Fibroblast of lung (primary cell): ENCODE results near the gene HOXA7. TPM values are rescaled to one million over a fixed set of nuclear protein-coding genes. Genes with fewer than 3 reads are reported as not detected.

Experiments
- DNase-seq, 2 donors: peaks; one replicate each; pipeline versions ENCODE4 v3.0.0 to v3.0.0-alpha.2; 2010; ENCODE audit warnings: low read depth in 2 of 2
- H2AFZ ChIP-seq: 2 replicates; pipeline ENCODE4 v1.5.1; 2012; ENCODE audit warnings: low read length, control low read depth, inconsistent platforms
- H3K27ac ChIP-seq: 2 replicates; pipeline ENCODE4 v1.5.1; 2011; ENCODE audit warnings: low read length, control low read depth; ENCODE audit not compliant: insufficient read depth
- H3K27me3 ChIP-seq: 2 replicates; pipeline ENCODE4 v1.5.1; 2011; ENCODE audit warnings: mild to moderate bottlenecking, low read length; ENCODE audit not compliant: control insufficient read depth, insufficient read depth
- H3K36me3 ChIP-seq: 2 replicates; pipeline ENCODE4 v1.5.1; 2011; ENCODE audit warnings: low read length; ENCODE audit not compliant: control insufficient read depth, insufficient read depth
- H3K4me1 ChIP-seq: 2 replicates; pipeline ENCODE4 v1.5.1; 2011; ENCODE audit warnings: low read length; ENCODE audit not compliant: control insufficient read depth, insufficient read depth; ENCODE audit errors: extremely low read depth
- H3K4me2 ChIP-seq: 2 replicates; pipeline ENCODE4 v1.5.1; 2011; ENCODE audit warnings: low read length, control low read depth; ENCODE audit not compliant: insufficient read depth; ENCODE audit errors: extremely low read depth
- H3K4me3 ChIP-seq, 4 experiments: fragments of 200-600 bp in 1 of 4; sonication (generic) in 1 of 4; replicated peaks in 1 of 4; 2 replicates each; pipeline ENCODE4 v1.5.1; 2011 to 2016; ENCODE audit warnings: low read length in 4 of 4, low read depth in 3 of 4, mild to moderate bottlenecking in 3 of 4, control low read depth in 2 of 4, inconsistent platforms in 1 of 4, mixed read lengths in 1 of 4; ENCODE audit not compliant: insufficient read depth in 1 of 4; ENCODE audit errors: control extremely low read depth in 1 of 4
- H3K79me2 ChIP-seq: 2 replicates; pipeline ENCODE4 v1.5.1; 2012; ENCODE audit warnings: mild to moderate bottlenecking, low read length, inconsistent platforms; ENCODE audit not compliant: control insufficient read depth, insufficient read depth
- H3K9ac ChIP-seq: 2 replicates; pipeline ENCODE4 v1.5.1; 2011; ENCODE audit warnings: mild to moderate bottlenecking, low read length, control low read depth; ENCODE audit not compliant: insufficient read depth
- H3K9me3 ChIP-seq: 2 replicates; pipeline ENCODE4 v1.5.1; 2012; ENCODE audit warnings: low read depth, low read length; ENCODE audit not compliant: control insufficient read depth, insufficient read depth
- H4K20me1 ChIP-seq: 2 replicates; pipeline ENCODE4 v1.5.1; 2011; ENCODE audit warnings: low read length; ENCODE audit not compliant: control insufficient read depth, insufficient read depth; ENCODE audit errors: extremely low read depth
- EZH2 ChIP-seq: IDR thresholded peaks from 2 replicates; pipeline ENCODE4 v1.5.1; 2012; ENCODE audit warnings: low read length, control low read depth, mild to moderate bottlenecking; ENCODE audit errors: missing control alignments
- polyA plus RNA-seq, 2 donors: library from polyadenylated mRNA; depleted of rRNA in 1 of 2; stranded (reverse) in 1 of 2; unstranded in 1 of 2; fragments of >200 nt; gene quantifications; 2 replicates each; pipeline ENCODE4 v1.2.1, GENCODE V29; 2011 to 2012; ENCODE audit warnings: missing spikeins in 1 of 2
- total RNA-seq: library from RNA; depleted of rRNA; stranded (reverse); fragments of >200 nt; gene quantifications from 2 replicates; pipeline ENCODE4 v1.2.1, GENCODE V29; 2014
- TF ChIP-seq, protein P1 (sequence below), 2 donors: IDR thresholded peaks in 1 of 2; conservative IDR thresholded peaks in 1 of 2; 1 replicate in 1 of 2; 2 replicates in 1 of 2; pipeline ENCODE4 v1.5.1; 2011 to 2012; ENCODE audit warnings: low read length in 2 of 2, control low read depth in 1 of 2, inconsistent platforms in 1 of 2, low read depth in 1 of 2, mild to moderate bottlenecking in 1 of 2

Gene HOXA7
- total and polyA plus RNA-seq, 2 donors (not counting 1 experiment from before 2014, with no cell fraction given): 1.2 to 5.3 TPM

- Histone ChIP-seq H4K20me1 (no peaks in the 10 kb centered on the region), H3K9ac (peak overlapping the region; percentile 67)
- peak; percentile 55 to 68 for DNase-seq
Measured at GRCh38 chr7:27106181-27106900, 50.1 kb downstream of the HOXA7 start.

GRCh38 chr7:27105301-27106031 is 51.0 kb downstream of the HOXA7 start:
- peak; percentile 43 to 51 for DNase-seq
- TF ChIP-seq, protein P1, sequence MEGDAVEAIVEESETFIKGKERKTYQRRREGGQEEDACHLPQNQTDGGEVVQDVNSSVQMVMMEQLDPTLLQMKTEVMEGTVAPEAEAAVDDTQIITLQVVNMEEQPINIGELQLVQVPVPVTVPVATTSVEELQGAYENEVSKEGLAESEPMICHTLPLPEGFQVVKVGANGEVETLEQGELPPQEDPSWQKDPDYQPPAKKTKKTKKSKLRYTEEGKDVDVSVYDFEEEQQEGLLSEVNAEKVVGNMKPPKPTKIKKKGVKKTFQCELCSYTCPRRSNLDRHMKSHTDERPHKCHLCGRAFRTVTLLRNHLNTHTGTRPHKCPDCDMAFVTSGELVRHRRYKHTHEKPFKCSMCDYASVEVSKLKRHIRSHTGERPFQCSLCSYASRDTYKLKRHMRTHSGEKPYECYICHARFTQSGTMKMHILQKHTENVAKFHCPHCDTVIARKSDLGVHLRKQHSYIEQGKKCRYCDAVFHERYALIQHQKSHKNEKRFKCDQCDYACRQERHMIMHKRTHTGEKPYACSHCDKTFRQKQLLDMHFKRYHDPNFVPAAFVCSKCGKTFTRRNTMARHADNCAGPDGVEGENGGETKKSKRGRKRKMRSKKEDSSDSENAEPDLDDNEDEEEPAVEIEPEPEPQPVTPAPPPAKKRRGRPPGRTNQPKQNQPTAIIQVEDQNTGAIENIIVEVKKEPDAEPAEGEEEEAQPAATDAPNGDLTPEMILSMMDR (conservative IDR thresholded peaks at IDR 0.05 in 1 of 2, IDR thresholded peaks at IDR 0.05 in 1 of 2; ENCODE audit: low read depth in 1 of 2, low read length in 2 of 2): no peak
- no peaks in the 10 kb centered on the region for H4K20me1 ChIP-seq
- peaks cover 37% of the 10 kb centered on the region for H3K4me1 ChIP-seq
- no peak overlapping the region for H2AFZ ChIP-seq
- H3K27me3 ChIP-seq: no peaks in the 10 kb centered on the region
- no peak overlapping the region for H3K9ac ChIP-seq
- H3K36me3 ChIP-seq: no peaks in the 10 kb centered on the region
- H3K4me3 ChIP-seq: peak overlapping the region in 3 of 4 experiments; percentile 38 to 92 (median 46)
- no peaks in the 10 kb centered on the region for H3K9me3 ChIP-seq
- H3K79me2 ChIP-seq: peaks cover 71% of the 10 kb centered on the region
- H3K27ac ChIP-seq: peak overlapping the region; percentile 95
- H3K4me2 ChIP-seq: peak overlapping the region; percentile 97

More at GRCh38 chr7:27106181-27106900, 50.1 kb downstream of the HOXA7 start:
- Histone ChIP-seq H3K27me3 (no peaks in the 10 kb centered on the region), H3K27ac (peak overlapping the region; percentile 95), H3K9me3 (no peaks in the 10 kb centered on the region), H2AFZ (no peak overlapping the region), H3K79me2 (peaks cover 63% of the 10 kb centered on the region), H3K4me3 (peak overlapping the region; percentile 38 to 92 (median 43)), H3K4me1 (peaks cover 36% of the 10 kb centered on the region), H3K4me2 (peak overlapping the region; percentile 76), H3K36me3 (no peaks in the 10 kb centered on the region)
- no peak for TF ChIP-seq EZH2
- TF ChIP-seq, protein P1 (conservative IDR thresholded peaks at IDR 0.05 in 1 of 2, IDR thresholded peaks at IDR 0.05 in 1 of 2; ENCODE audit: low read depth in 1 of 2, low read length in 2 of 2): no peak

- H3K79me2 ChIP-seq: peaks cover 72% of the 10 kb centered on the region
- H3K4me1 ChIP-seq: peaks cover 31% of the 10 kb centered on the region
- DNase-seq: peak; percentile 88 to 91
- no peaks in the 10 kb centered on the region for H3K27me3 ChIP-seq
- peak overlapping the region; percentile 95 for H3K27ac ChIP-seq
- H3K9me3 ChIP-seq: no peaks in the 10 kb centered on the region
- peak overlapping the region in 3 of 4 experiments; percentile 12 to 92 (median 74) for H3K4me3 ChIP-seq
- H4K20me1 ChIP-seq: no peaks in the 10 kb centered on the region
- no peaks in the 10 kb centered on the region for H3K36me3 ChIP-seq
- TF ChIP-seq EZH2: no peak
- TF ChIP-seq, protein P1 (conservative IDR thresholded peaks at IDR 0.05 in 1 of 2, IDR thresholded peaks at IDR 0.05 in 1 of 2; ENCODE audit: low read depth in 1 of 2, low read length in 2 of 2): no peak
- no peak overlapping the region for H3K9ac ChIP-seq
- peak overlapping the region; percentile 97 for H3K4me2 ChIP-seq
- H2AFZ ChIP-seq: no peak overlapping the region
Measured at GRCh38 chr7:27104341-27105058, 52.0 kb downstream of the HOXA7 start.
